Sigmoid colon (tissue), 7 donors: ENCODE measurements around the gene NT5C3B. TPM values are rescaled to one million over a fixed set of nuclear protein-coding genes. Genes with fewer than 3 reads are reported as not detected.
A peak's percentile ranks its signal among the peaks of the same experiment; 100 is the strongest.

Experiments
- DNase-seq: peaks from one replicate; pipeline ENCODE4 v3.0.0-alpha.2; 2019
- H3K27ac ChIP-seq, 4 donors: fragments of 200-600 bp; sonication (generic); one replicate each; pipeline ENCODE4 v1.5.1; 2016 to 2019; ENCODE audit warnings: mild to moderate bottlenecking in 1 of 4
- H3K27me3 ChIP-seq, 3 donors: fragments of 200-600 bp; sonication (generic); one replicate each; pipeline ENCODE4 v1.5.1; 2019; ENCODE audit warnings: mild to moderate bottlenecking in 1 of 3
- H3K36me3 ChIP-seq, 4 donors: fragments of 200-600 bp; sonication (generic); one replicate each; pipeline ENCODE4 v1.5.1; 2016 to 2019
- H3K4me1 ChIP-seq, 4 donors: fragments of 200-600 bp; sonication (generic); one replicate each; pipeline ENCODE4 v1.5.1; 2017 to 2019
- H3K4me3 ChIP-seq, 4 donors: fragments of 200-600 bp; sonication (generic); one replicate each; pipeline ENCODE4 v1.5.1; 2017 to 2019; ENCODE audit warnings: mild to moderate bottlenecking in 2 of 4, moderate library complexity in 1 of 4
- H3K9me3 ChIP-seq, 4 donors: fragments of 200-600 bp in 3 of 4; sonication (generic) in 3 of 4; one replicate each; pipeline versions ENCODE4 v1.5.1 to v1.6.1; 2013 to 2019
- CTCF ChIP-seq, 4 experiments: fragments of 450-650 bp in 3 of 4; fragments of 200-600 bp in 1 of 4; IDR thresholded peaks; one replicate each; pipeline ENCODE4 v1.5.1; 2016 to 2019; ENCODE audit warnings: antibody characterized with exemption in 4 of 4, mild to moderate bottlenecking in 3 of 4, moderate library complexity in 2 of 4
- EP300 ChIP-seq, 4 donors: sonication (generic); formaldehyde crosslinking; IDR thresholded peaks; one replicate each; pipeline ENCODE4 v1.6.1; 2017; ENCODE audit warnings: antibody characterized with exemption in 4 of 4
- POLR2A ChIP-seq, 2 donors: fragments of 450-650 bp; IDR thresholded peaks; one replicate each; pipeline ENCODE4 v1.6.1; 2016; ENCODE audit warnings: antibody characterized with exemption in 2 of 2, mild to moderate bottlenecking in 2 of 2, moderate library complexity in 2 of 2
- POLR2AphosphoS5 ChIP-seq, 4 donors: sonication (generic); formaldehyde crosslinking; IDR thresholded peaks; one replicate each; pipeline ENCODE4 v1.6.1; 2017; ENCODE audit warnings: antibody characterized with exemption in 4 of 4
- WGBS, 2 donors: extraction: QIAGEN DNeasy Blood & Tissue Kit; methylation state at CpG; one replicate each; pipeline ENCODE4 v1.1.7; 2013; 5-methylcytosine and 5-hydroxymethylcytosine counted together
- intact Hi-C: fragments of 100-400 bp; cut with DNase I; formaldehyde crosslinking; loops from one replicate; pipeline ENCODE4 v1.15.1; 2023
- polyA plus RNA-seq, 3 donors: library from polyadenylated mRNA; stranded (reverse); fragments of 200-250 nt; gene quantifications; one replicate each; pipeline ENCODE4 v1.2.3, GENCODE V29; 2013
- total RNA-seq, 4 donors: library from RNA; depleted of rRNA; stranded (reverse); fragments of >200 nt; gene quantifications; one replicate each; pipeline ENCODE4 v1.1.0, GENCODE V29; 2016
- donor health status: healthy with polysubstance abuse.
- donor health status: Bipolar disorder and iron deficiency.
- donor health status: healthy.

NT5C3B gene
- total and polyA plus RNA-seq, 7 donors: 19.4 to 104 (median 58.5) TPM

GRCh38 chr17:41822216-41823140 lies 13.6 kb downstream of the NT5C3B start:
- H3K27me3 ChIP-seq: no peaks in the 10 kb centered on the region
- intact Hi-C loops: no loop called here
- WGBS, 2 donors: 79 to 80% methylated on average over 12 of the region's 12 CpGs
- no peak overlapping the region for H3K4me3 ChIP-seq
- H3K9me3 ChIP-seq: no peaks in the 10 kb centered on the region
- H3K36me3 ChIP-seq: peaks cover 5 to 27% (median 6%) of the 10 kb centered on the region in 4 donors
- DNase-seq: no peak
- TF ChIP-seq POLR2AphosphoS5 (IDR thresholded peaks at IDR 0.05): peak in 1 of 4 donors; percentile 11
- TF ChIP-seq EP300 (IDR thresholded peaks at IDR 0.05): no peak
- no peak for TF ChIP-seq POLR2A (IDR thresholded peaks at IDR 0.05)
- H3K27ac ChIP-seq: no peak overlapping the region
- peaks cover 0 to 2% (median under 1%) of the 10 kb centered on the region in 4 donors for H3K4me1 ChIP-seq

- no peaks in the 10 kb centered on the region for H3K4me1 ChIP-seq
- no peak for DNase-seq
- H3K36me3 ChIP-seq: peaks cover 4 to 20% (median 6%) of the 10 kb centered on the region in 4 donors
- H3K27ac ChIP-seq: no peak overlapping the region
- no peaks in the 10 kb centered on the region for H3K9me3 ChIP-seq
- TF ChIP-seq POLR2AphosphoS5 (IDR thresholded peaks at IDR 0.05) (no peak), CTCF (IDR thresholded peaks at IDR 0.05) (no peak)
- 77 to 89% methylated on average over 14 of the region's 14 CpGs for WGBS, 2 donors
- intact Hi-C loops: no loop called here
- no peak overlapping the region for H3K4me3 ChIP-seq
- H3K27me3 ChIP-seq: no peaks in the 10 kb centered on the region
These were observed 14.3 kb downstream of the NT5C3B start for GRCh38 chr17:41821776-41822175.

GRCh38 chr17:41818024-41818423 lies 18.0 kb downstream of the NT5C3B start:
- no peaks in the 10 kb centered on the region for H3K9me3 ChIP-seq
- intact Hi-C loops: no loop called here
- H3K36me3 ChIP-seq: no peaks in the 10 kb centered on the region
- no peaks in the 10 kb centered on the region for H3K27me3 ChIP-seq
- no peak overlapping the region for H3K27ac ChIP-seq
- WGBS, 2 donors: 93 to 95% methylated on average over 20 of the region's 20 CpGs
- H3K4me1 ChIP-seq: peaks cover 0 to 15% (median 8%) of the 10 kb centered on the region in 4 donors
- H3K4me3 ChIP-seq: no peak overlapping the region
- TF ChIP-seq CTCF (IDR thresholded peaks at IDR 0.05) (no peak), EP300 (IDR thresholded peaks at IDR 0.05) (no peak)
- no peak for DNase-seq

- no peak for TF ChIP-seq CTCF (IDR thresholded peaks at IDR 0.05)
- TF ChIP-seq POLR2AphosphoS5 (IDR thresholded peaks at IDR 0.05): no peak
- TF ChIP-seq EP300 (IDR thresholded peaks at IDR 0.05): no peak
- no peak for TF ChIP-seq POLR2A (IDR thresholded peaks at IDR 0.05)
- Histone ChIP-seq H3K27ac (no peak overlapping the region), H3K27me3 (no peaks in the 10 kb centered on the region), H3K4me1 (peaks cover 0 to 27% (median 18%) of the 10 kb centered on the region in 4 donors), H3K4me3 (no peak overlapping the region), H3K9me3 (no peaks in the 10 kb centered on the region), H3K36me3 (no peaks in the 10 kb centered on the region)
- DNase-seq: no peak
- WGBS, 2 donors: 93 to 95% methylated on average over 23 of the region's 23 CpGs
- intact Hi-C loops: no loop called here
These were observed 19.3 kb downstream of the NT5C3B start for GRCh38 chr17:41816637-41817320.

- H3K4me3 ChIP-seq: no peak overlapping the region
- 64 to 68% methylated on average over 1 of the region's 1 CpG for WGBS, 2 donors
- intact Hi-C loops: loop anchor here (5.0 kb wide), 1 partner anchor 103 kb away; the partner anchor contains the start of gene ACLY
These were observed 21.8 kb downstream of the NT5C3B start for GRCh38 chr17:41814195-41814594.

More at GRCh38 chr17:41814195-41814594, 21.8 kb downstream of the NT5C3B start:
- Histone ChIP-seq H3K27me3 (no peaks in the 10 kb centered on the region), H3K9me3 (no peaks in the 10 kb centered on the region), H3K36me3 (no peaks in the 10 kb centered on the region), H3K27ac (peak overlapping the region; percentile 80 to 84 (median 80)), H3K4me1 (peaks cover 0 to 48% (median 38%) of the 10 kb centered on the region in 4 donors)
- TF ChIP-seq POLR2A (IDR thresholded peaks at IDR 0.05) (no peak), POLR2AphosphoS5 (IDR thresholded peaks at IDR 0.05) (no peak), CTCF (IDR thresholded peaks at IDR 0.05) (no peak), EP300 (IDR thresholded peaks at IDR 0.05) (no peak)
- DNase-seq: no peak
